Measurements from ENCODE around the gene ANKRD33. TPM values are rescaled to one million over a fixed set of nuclear protein-coding genes. Genes with fewer than 3 reads are reported as not detected.

Gene ANKRD33
- total and polyA plus RNA-seq, 2 of the 8 experiments (the other 6 are each of a cell fraction or from before 2014, with no cell fraction given): 0.41 to 0.53 TPM

GRCh38 chr12:51896236-51896635 lies 8.3 kb downstream of the ANKRD33 start (continued):
- TF ChIP-seq SAP30 (IDR thresholded peaks at IDR 0.05; ENCODE audit: insufficient read depth, insufficient replicate concordance, low read length) (no peak), EP300 (IDR thresholded peaks at IDR 0.05; ENCODE audit: borderline replicate concordance in 1 of 2, low read depth in 2 of 2, low read length in 2 of 2) (no peak), EGR1 (IDR thresholded peaks at IDR 0.05; ENCODE audit: borderline replicate concordance, low read depth, low read length) (no peak)

Data from H1 (cell line).